IMR-90 (cell line): ENCODE results near the gene ZMYM1. TPM values are rescaled to one million over a fixed set of nuclear protein-coding genes. Genes with fewer than 3 reads are reported as not detected.
"Not testable (repeated sequence)": the region's sequence is repeated elsewhere in the genome, so short reads cannot be mapped to it uniquely, and the experiment has no call there.

Source experiments
- ATAC-seq: fragments of 200-7000 bp; cut with Tn5 transposase; 2 replicates; pipeline ENCODE4 v1.9.1; 2020; ENCODE audit warnings: low read depth, mild to moderate bottlenecking, moderate library complexity
- BruUV-seq: library from RNA; stranded (reverse); fragments of 400-500 nt; replicated peaks from 2 replicates; lab custom pipeline; 2021; lab: Mats Ljungman, UMichigan
- CTCF ChIA-PET: fragments of 300-600 bp; formaldehyde crosslinking; extraction: SDS; loops from one replicate; lab custom pipeline; 2021; ENCODE audit warnings: antibody characterized with exemption; lab: Yijun Ruan, JAX
- POLR2A ChIA-PET: fragments of 300-600 bp; sonication (Branson Sonifier 250); formaldehyde crosslinking; loops from one replicate; lab custom pipeline; 2022; ENCODE audit warnings: antibody characterized with exemption; ENCODE audit not compliant: unreplicated experiment; lab: Charles Lee
- DNase-seq: peaks from one replicate; pipeline ENCODE4 v3.0.0; 2013
- H2AFZ ChIP-seq: replicated peaks from 2 replicates; pipeline ENCODE3; 2013; ENCODE audit warnings: low read length, mild to moderate bottlenecking; ENCODE audit not compliant: poor library complexity
- H2AK5ac ChIP-seq: 2 replicates; pipeline ENCODE4 v1.6.1; 2013; ENCODE audit warnings: low read depth, low read length, inconsistent platforms
- H2AK9ac ChIP-seq: replicated peaks from 2 replicates; pipeline ENCODE3; 2013; ENCODE audit warnings: mild to moderate bottlenecking, low read depth, low read length, moderate library complexity; ENCODE audit not compliant: poor library complexity
- H2BK120ac ChIP-seq: 2 replicates; pipeline ENCODE4 v1.6.1; 2013; ENCODE audit warnings: low read depth, low read length, inconsistent platforms
- H2BK15ac ChIP-seq: 3 replicates; pipeline ENCODE4 v1.6.1; 2013; ENCODE audit warnings: low read depth, low read length, inconsistent platforms
- H2BK20ac ChIP-seq: 2 replicates; pipeline ENCODE4 v1.6.1; 2013; ENCODE audit warnings: low read depth, mild to moderate bottlenecking, inconsistent platforms, low read length, moderate library complexity
- H2BK5ac ChIP-seq: 2 replicates; pipeline ENCODE4 v1.6.1; 2013; ENCODE audit warnings: mild to moderate bottlenecking, low read depth, low read length, inconsistent platforms; ENCODE audit not compliant: poor library complexity, severe bottlenecking
- H3K14ac ChIP-seq: replicated peaks from 2 replicates; pipeline ENCODE4 v1.6.1; 2013; ENCODE audit warnings: low read depth, low read length, inconsistent platforms
- H3K18ac ChIP-seq: 2 replicates; pipeline ENCODE4 v1.6.1; 2013; ENCODE audit warnings: low read depth, low read length, control low read depth
- H3K23ac ChIP-seq: 2 replicates; pipeline ENCODE4 v1.6.1; 2013; ENCODE audit warnings: low read depth, low read length, inconsistent platforms
- H3K27ac ChIP-seq: 2 replicates; pipeline ENCODE4 v1.5.1; 2013; ENCODE audit warnings: mild to moderate bottlenecking, control low read depth, low read length; ENCODE audit not compliant: insufficient read depth
- H3K27me3 ChIP-seq: 2 replicates; pipeline ENCODE4 v1.6.1; 2013; ENCODE audit warnings: low read length; ENCODE audit not compliant: control insufficient read depth, insufficient read depth
- H3K36me3 ChIP-seq: 2 replicates; pipeline ENCODE4 v1.6.1; 2013; ENCODE audit warnings: low read length, mixed read lengths; ENCODE audit not compliant: control insufficient read depth, insufficient read depth
- H3K4ac ChIP-seq: 2 replicates; pipeline ENCODE4 v1.6.1; 2013; ENCODE audit warnings: low read depth, low read length, inconsistent platforms
- H3K4me1 ChIP-seq: 2 replicates; pipeline ENCODE4 v1.6.1; 2013; ENCODE audit warnings: low read length, mixed read lengths; ENCODE audit not compliant: control insufficient read depth, insufficient read depth
- H3K4me2 ChIP-seq: 2 replicates; pipeline ENCODE4 v1.6.1; 2013; ENCODE audit warnings: low read depth, mild to moderate bottlenecking, control low read depth, low read length, moderate library complexity
- H3K4me3 ChIP-seq: 2 replicates; pipeline ENCODE4 v1.5.1; 2013; ENCODE audit warnings: low read depth, mild to moderate bottlenecking, control low read depth, low read length, moderate library complexity; ENCODE audit not compliant: insufficient read depth
- H3K56ac ChIP-seq: 2 replicates; pipeline ENCODE4 v1.6.1; 2013; ENCODE audit warnings: low read length, inconsistent platforms; ENCODE audit not compliant: insufficient read depth; ENCODE audit errors: extremely low read depth
- H3K79me1 ChIP-seq, 2 experiments: 2 replicates each; pipeline ENCODE4 v1.6.1; 2013; ENCODE audit warnings: low read length in 2 of 2, inconsistent platforms in 1 of 2, low read depth in 1 of 2
- H3K9ac ChIP-seq: 2 replicates; pipeline ENCODE4 v1.6.1; 2013; ENCODE audit warnings: low read depth, low read length, control low read depth
- H3K9me1 ChIP-seq: 2 replicates; pipeline ENCODE4 v1.6.1; 2013; ENCODE audit warnings: low read length, inconsistent platforms; ENCODE audit not compliant: insufficient read depth
- H3K9me3 ChIP-seq: 2 replicates; pipeline ENCODE4 v1.6.1; 2013; ENCODE audit warnings: low read length; ENCODE audit not compliant: control insufficient read depth, insufficient read depth
- H4K20me1 ChIP-seq: 2 replicates; pipeline ENCODE4 v1.6.1; 2013; ENCODE audit warnings: low read length, inconsistent platforms; ENCODE audit not compliant: insufficient read depth
- H4K5ac ChIP-seq: 2 replicates; pipeline ENCODE4 v1.6.1; 2013; ENCODE audit warnings: mild to moderate bottlenecking, low read depth, low read length, control low read depth
- H4K8ac ChIP-seq, 2 experiments: 2 replicates each; pipeline ENCODE4 v1.6.1; 2013; ENCODE audit warnings: low read depth in 2 of 2, low read length in 2 of 2, control low read depth in 1 of 2, inconsistent platforms in 1 of 2
- H4K91ac ChIP-seq: 2 replicates; pipeline ENCODE4 v1.6.1; 2013; ENCODE audit warnings: low read depth, low read length, inconsistent platforms; ENCODE audit not compliant: insufficient read depth
- WGBS, 2 experiments: methylation state at CpG; one replicate each; pipeline versions ENCODE4 v1.1.5 to v1.1.7; 2013; ENCODE audit warnings: missing lambda C conversion rate in 2 of 2; ENCODE audit not compliant: insufficient read length in 1 of 2; ENCODE audit errors: extremely low coverage in 2 of 2; 5-methylcytosine and 5-hydroxymethylcytosine counted together
- dilution Hi-C: fragments of 300-500 bp; cut with HindIII; formaldehyde crosslinking; loops from one replicate; pipeline ENCODE4 v1.14.3; 2018; ENCODE audit warnings: low sequenced_read_pairs; ENCODE audit not compliant: unreplicated experiment
- in situ Hi-C: fragments of 300-500 bp; cut with MboI; formaldehyde crosslinking; loops from 3 replicates; pipeline ENCODE4 v1.14.3; 2019; ENCODE audit warnings: low sequenced_read_pairs, inconsistent platforms, mixed read lengths
- intact Hi-C: fragments of 100-400 bp; cut with micrococcal nuclease; formaldehyde crosslinking; loops from 2 replicates; pipeline ENCODE4 v1.10.0; 2022
- polyA plus RNA-seq, 3 experiments: library from polyadenylated mRNA; depleted of rRNA; stranded (reverse); fragments of >200 nt; gene quantifications; 2 replicates each; pipeline ENCODE4 v1.2.3, GENCODE V29; 2012; ENCODE audit warnings: low replicate concordance in 1 of 3
- total RNA-seq: library from RNA; depleted of rRNA; stranded (reverse); fragments of >200 nt; gene quantifications from 2 replicates; pipeline ENCODE4 v1.2.3, GENCODE V29; 2012

Gene ZMYM1
- total and polyA plus RNA-seq, 2 of the 4 experiments (the other 2 are of a cell fraction) = 7.2 to 33.9 TPM

DNA sequence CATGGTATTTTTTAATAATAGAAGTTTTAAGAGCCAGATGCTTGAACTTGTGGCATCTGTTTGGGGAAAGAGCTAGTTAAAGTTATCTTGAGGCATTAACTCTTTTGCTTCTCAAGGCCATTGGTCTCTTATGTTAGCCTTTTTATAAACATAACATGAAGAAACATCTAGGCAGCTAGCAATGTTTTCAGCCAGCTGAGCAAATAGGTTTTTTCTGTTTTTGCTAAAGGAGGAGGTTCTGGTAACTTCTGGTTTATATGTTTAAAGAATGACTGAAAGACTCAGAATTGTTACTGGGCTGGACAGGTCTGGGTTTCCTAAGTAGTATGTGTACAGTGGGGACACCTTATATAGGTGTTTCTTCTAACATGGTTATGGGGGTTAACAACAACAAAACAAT, 63.1 kb downstream of the ZMYM1 start:
- in situ Hi-C loops, H4K91ac ChIP-seq, H3K23ac ChIP-seq, H3K36me3 ChIP-seq, H3K4me3 ChIP-seq, H2BK20ac ChIP-seq, dilution Hi-C loops, H3K4me2 ChIP-seq, H2BK15ac ChIP-seq, H3K79me1 ChIP-seq, H3K56ac ChIP-seq, H3K14ac ChIP-seq, H3K27ac ChIP-seq, H2BK5ac ChIP-seq, BruUV-seq, DNase-seq, ATAC-seq, H4K8ac ChIP-seq, H2AFZ ChIP-seq, H3K27me3 ChIP-seq, H2AK9ac ChIP-seq, H3K4me1 ChIP-seq, H3K9me1 ChIP-seq, POLR2A ChIA-PET, H4K5ac ChIP-seq, H3K18ac ChIP-seq, H2AK5ac ChIP-seq, intact Hi-C loops, H2BK120ac ChIP-seq, H4K20me1 ChIP-seq, H3K4ac ChIP-seq, H3K9me3 ChIP-seq, H3K9ac ChIP-seq: not testable (repeated sequence)
- CTCF ChIA-PET = interaction anchor here (0.9 kb wide), 1 partner anchor 20 kb away, joined by 3 read pairs; no protein-coding TSS in a partner anchor

GRCh38 chr1:35142728-35143127, 63.5 kb downstream of the ZMYM1 start:
- in situ Hi-C loops, H3K4me2 ChIP-seq, H3K14ac ChIP-seq, ATAC-seq, H3K36me3 ChIP-seq, intact Hi-C loops, H3K4me3 ChIP-seq, H3K9me3 ChIP-seq, BruUV-seq, H4K91ac ChIP-seq, H3K9ac ChIP-seq, H3K79me1 ChIP-seq, H3K27ac ChIP-seq, H4K5ac ChIP-seq, H3K4me1 ChIP-seq, H3K23ac ChIP-seq, H2BK5ac ChIP-seq, DNase-seq, H2BK20ac ChIP-seq, H2AK5ac ChIP-seq, H3K18ac ChIP-seq, H2AK9ac ChIP-seq, H4K8ac ChIP-seq, H3K27me3 ChIP-seq, H2BK15ac ChIP-seq, H3K9me1 ChIP-seq, H4K20me1 ChIP-seq, POLR2A ChIA-PET, H3K56ac ChIP-seq, dilution Hi-C loops, H2AFZ ChIP-seq, H2BK120ac ChIP-seq, H3K4ac ChIP-seq: not testable (repeated sequence)
- CTCF ChIA-PET = interaction anchor here (0.9 kb wide), 1 partner anchor 21 kb away, joined by 3 read pairs; no protein-coding TSS in a partner anchor
- WGBS, 2 experiments = 80% methylated on average over 2 of the region's 9 CpGs; no CpG with 5 or more reads in 1 of the 2 experiments
